Measurements from ENCODE around the gene ATP6V0E1. TPM values are rescaled to one million over a fixed set of nuclear protein-coding genes. Genes with fewer than 3 reads are reported as not detected.

ATP6V0E1 gene
- total RNA-seq, 1 experiment from 2014 or later, result 216 TPM

DNA sequence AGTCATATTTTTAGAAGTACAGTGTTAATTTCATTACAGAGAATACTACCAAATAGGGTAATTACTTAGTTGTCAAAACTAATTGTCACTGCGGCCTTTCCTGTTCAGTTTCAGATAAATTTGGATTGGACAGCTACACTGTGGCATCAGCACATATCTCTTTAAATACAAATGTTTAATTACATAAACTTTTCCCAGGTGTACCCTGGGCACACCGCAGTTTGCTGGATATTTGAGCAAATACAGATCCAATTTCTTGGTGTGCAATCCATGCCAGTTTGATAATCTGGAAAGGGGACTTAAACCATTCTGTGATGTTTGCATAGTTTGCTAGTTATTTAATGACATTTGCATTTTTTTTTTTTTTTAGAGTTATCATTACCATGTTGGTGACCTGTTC, 10.8 kb downstream of the ATP6V0E1 start:
- no peak for DNase-seq
- H3K27me3 ChIP-seq (replicated peaks; ENCODE audit: control insufficient read depth, insufficient read depth, low read length), result no peaks in the 10 kb centered on the region
- ChIA-PET POLR2A (interaction anchor here (0.7 kb wide), 1 partner anchor 773 kb away, joined by 3 read pairs; no protein-coding TSS in a partner anchor), CTCF (interaction anchor here (0.6 to 0.7 kb wide), 2 partner anchors 19 to 287 kb away, joined by 3 to 6 read pairs; no protein-coding TSS in a partner anchor)
- no peaks in the 10 kb centered on the region for H3K27me3 Mint-ChIP-seq (ENCODE audit: insufficient read depth, unreplicated experiment)
- H3K4me1 Mint-ChIP-seq (ENCODE audit: low read depth, unreplicated experiment), result peaks cover 13% of the 10 kb centered on the region
- no peaks in the 10 kb centered on the region for H3K9me3 ChIP-seq
- TF ChIP-seq, protein P1, sequence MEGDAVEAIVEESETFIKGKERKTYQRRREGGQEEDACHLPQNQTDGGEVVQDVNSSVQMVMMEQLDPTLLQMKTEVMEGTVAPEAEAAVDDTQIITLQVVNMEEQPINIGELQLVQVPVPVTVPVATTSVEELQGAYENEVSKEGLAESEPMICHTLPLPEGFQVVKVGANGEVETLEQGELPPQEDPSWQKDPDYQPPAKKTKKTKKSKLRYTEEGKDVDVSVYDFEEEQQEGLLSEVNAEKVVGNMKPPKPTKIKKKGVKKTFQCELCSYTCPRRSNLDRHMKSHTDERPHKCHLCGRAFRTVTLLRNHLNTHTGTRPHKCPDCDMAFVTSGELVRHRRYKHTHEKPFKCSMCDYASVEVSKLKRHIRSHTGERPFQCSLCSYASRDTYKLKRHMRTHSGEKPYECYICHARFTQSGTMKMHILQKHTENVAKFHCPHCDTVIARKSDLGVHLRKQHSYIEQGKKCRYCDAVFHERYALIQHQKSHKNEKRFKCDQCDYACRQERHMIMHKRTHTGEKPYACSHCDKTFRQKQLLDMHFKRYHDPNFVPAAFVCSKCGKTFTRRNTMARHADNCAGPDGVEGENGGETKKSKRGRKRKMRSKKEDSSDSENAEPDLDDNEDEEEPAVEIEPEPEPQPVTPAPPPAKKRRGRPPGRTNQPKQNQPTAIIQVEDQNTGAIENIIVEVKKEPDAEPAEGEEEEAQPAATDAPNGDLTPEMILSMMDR (IDR thresholded peaks at IDR 0.05; ENCODE audit: insufficient read depth in 1 of 2, low read depth in 1 of 2, low read length in 1 of 2, severe bottlenecking in 1 of 2, unreplicated experiment in 1 of 2), result no peak
- no TSS peak for BruUV-seq (replicated peaks)
- no peak overlapping the region for H3K27ac Mint-ChIP-seq (ENCODE audit: unreplicated experiment)
- peaks cover 53% of the 10 kb centered on the region for H3K36me3 Mint-ChIP-seq (ENCODE audit: insufficient read depth, unreplicated experiment)
- intact Hi-C loops (cut with micrococcal nuclease; ENCODE audit: unreplicated experiment), result no loop called here
- H3K4me3 ChIP-seq (ENCODE audit: low read depth, low read length), result no peak overlapping the region
- peaks cover 1% of the 10 kb centered on the region; the same call in 1 of the 2 replicates for H3K36me3 ChIP-seq (ENCODE audit: control insufficient read depth, insufficient read depth, low read length)
- no peak overlapping the region for H3K4me3 Mint-ChIP-seq (ENCODE audit: unreplicated experiment)
- H3K9me3 Mint-ChIP-seq (ENCODE audit: unreplicated experiment), result no peaks in the 10 kb centered on the region
- H3K4me1 ChIP-seq, result no peaks in the 10 kb centered on the region

DNA sequence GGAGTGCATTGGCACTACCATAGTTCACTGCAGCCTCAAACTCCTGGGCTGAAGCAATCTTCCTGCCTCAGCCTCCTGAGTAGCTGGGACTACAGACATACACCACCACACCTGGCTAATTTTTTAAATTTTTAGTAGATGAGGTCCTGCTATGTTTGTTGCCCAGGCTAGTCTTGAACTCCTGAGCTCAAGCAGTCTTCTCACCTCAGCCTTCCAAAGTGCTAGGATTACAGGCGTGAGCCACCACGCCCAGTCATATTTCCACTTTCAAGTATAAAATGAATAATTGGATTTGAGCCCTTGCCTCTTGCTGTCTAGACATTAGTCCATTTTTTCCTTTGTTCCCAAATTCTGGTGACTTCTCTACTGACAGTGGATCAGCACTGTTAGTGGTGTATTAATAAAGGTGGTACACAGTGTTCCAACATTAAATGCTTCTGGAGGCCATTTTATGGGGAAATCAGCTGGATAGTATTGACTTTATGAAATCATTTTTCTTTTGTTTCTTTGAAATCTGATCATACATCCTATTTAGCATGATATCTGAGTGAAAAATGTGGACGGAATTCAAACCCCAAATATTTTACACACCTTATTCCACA, 15.9 kb downstream of the ATP6V0E1 start:
- Histone ChIP-seq H3K9me3 (no peaks in the 10 kb centered on the region), H3K4me1 (no peaks in the 10 kb centered on the region), H3K27me3 (replicated peaks; ENCODE audit: control insufficient read depth, insufficient read depth, low read length) (no peaks in the 10 kb centered on the region), H3K36me3 (ENCODE audit: control insufficient read depth, insufficient read depth, low read length) (no peaks in the 10 kb centered on the region), H3K4me3 (ENCODE audit: low read depth, low read length) (no peak overlapping the region)
- Mint-ChIP-seq H3K4me1 (ENCODE audit: low read depth, unreplicated experiment) (peaks cover 10% of the 10 kb centered on the region), H3K27me3 (ENCODE audit: insufficient read depth, unreplicated experiment) (no peaks in the 10 kb centered on the region), H3K36me3 (ENCODE audit: insufficient read depth, unreplicated experiment) (peaks cover 38% of the 10 kb centered on the region), H3K27ac (ENCODE audit: unreplicated experiment) (no peak overlapping the region), H3K9me3 (ENCODE audit: unreplicated experiment) (no peaks in the 10 kb centered on the region), H3K4me3 (ENCODE audit: unreplicated experiment) (no peak overlapping the region)
- intact Hi-C loops (cut with micrococcal nuclease; ENCODE audit: unreplicated experiment), result no loop called here
- ChIA-PET POLR2A (no interaction called here), CTCF (interaction anchor here (0.9 kb wide), 1 partner anchor 58 kb away, joined by 3 read pairs; no protein-coding TSS in a partner anchor)
- DNase-seq, result no peak
- TF ChIP-seq, protein P1 (IDR thresholded peaks at IDR 0.05; ENCODE audit: insufficient read depth in 1 of 2, low read depth in 1 of 2, low read length in 1 of 2, severe bottlenecking in 1 of 2, unreplicated experiment in 1 of 2), result no peak
- BruUV-seq (replicated peaks), result no TSS peak

GRCh38 chr5:172999974-173000373, 16.4 kb downstream of the ATP6V0E1 start:
- Mint-ChIP-seq H3K27me3 (ENCODE audit: insufficient read depth, unreplicated experiment) (no peaks in the 10 kb centered on the region), H3K9me3 (ENCODE audit: unreplicated experiment) (no peaks in the 10 kb centered on the region), H3K4me1 (ENCODE audit: low read depth, unreplicated experiment) (peaks cover 10% of the 10 kb centered on the region), H3K36me3 (ENCODE audit: insufficient read depth, unreplicated experiment) (peaks cover 34% of the 10 kb centered on the region), H3K27ac (ENCODE audit: unreplicated experiment) (no peak overlapping the region), H3K4me3 (ENCODE audit: unreplicated experiment) (no peak overlapping the region)
- H3K36me3 ChIP-seq (ENCODE audit: control insufficient read depth, insufficient read depth, low read length), result no peaks in the 10 kb centered on the region
- H3K4me1 ChIP-seq, result no peaks in the 10 kb centered on the region
- BruUV-seq (replicated peaks), result no TSS peak
- ChIA-PET CTCF (no interaction called here), POLR2A (no interaction called here)
- intact Hi-C loops (cut with micrococcal nuclease; ENCODE audit: unreplicated experiment), result no loop called here
- TF ChIP-seq, protein P1 (IDR thresholded peaks at IDR 0.05; ENCODE audit: insufficient read depth in 1 of 2, low read depth in 1 of 2, low read length in 1 of 2, severe bottlenecking in 1 of 2, unreplicated experiment in 1 of 2), result no peak
- no peak for DNase-seq
- no peak overlapping the region for H3K4me3 ChIP-seq (ENCODE audit: low read depth, low read length)
- H3K27me3 ChIP-seq (replicated peaks; ENCODE audit: control insufficient read depth, insufficient read depth, low read length), result no peaks in the 10 kb centered on the region
- no peaks in the 10 kb centered on the region for H3K9me3 ChIP-seq
